Kidney (tissue), 14 donors: ENCODE data around the gene ATP13A3. TPM values are rescaled to one million over a fixed set of nuclear protein-coding genes. Genes with fewer than 3 reads are reported as not detected.
"Not testable (repeated sequence)": the region's sequence is repeated elsewhere in the genome, so short reads cannot be mapped to it uniquely, and the experiment has no call there.

ENCODE experiments used
- DNase-seq, 5 donors: peaks; one replicate each; pipeline ENCODE4 v3.0.0-alpha.2; 2013 to 2020
- FAIRE-seq: peaks from 2 replicates; lab custom pipeline; 2012; peaks lifted over from hg19 to GRCh38; lab: Jason Lieb, UNC
- H3K27ac ChIP-seq, 2 donors: one replicate each; pipeline ENCODE4 v1.7.0; 2013; ENCODE audit warnings: low read depth in 2 of 2, low read length in 2 of 2, inconsistent platforms in 1 of 2
- H3K27me3 ChIP-seq: one replicate; pipeline ENCODE4 v1.7.1; 2013; ENCODE audit warnings: low read length, inconsistent platforms; ENCODE audit not compliant: control insufficient read depth, insufficient read depth
- H3K36me3 ChIP-seq, 3 donors: one replicate each; pipeline versions ENCODE4 v1.7.0 to v1.7.1; 2013; ENCODE audit warnings: low read length in 3 of 3, control low read depth in 1 of 3, inconsistent platforms in 1 of 3; ENCODE audit not compliant: insufficient read depth in 3 of 3, control insufficient read depth in 2 of 3
- H3K4me1 ChIP-seq, 3 donors: one replicate each; pipeline versions ENCODE4 v1.7.0 to v1.7.1; 2013; ENCODE audit warnings: low read length in 3 of 3, inconsistent platforms in 1 of 3, low read depth in 1 of 3; ENCODE audit not compliant: control insufficient read depth in 2 of 3, insufficient read depth in 2 of 3
- H3K4me3 ChIP-seq, 3 donors: one replicate each; pipeline versions ENCODE4 v1.7.0 to v1.8.1; 2013; ENCODE audit warnings: low read length in 3 of 3, control low read depth in 1 of 3, inconsistent platforms in 1 of 3
- H3K9ac ChIP-seq, 3 donors: one replicate each; pipeline versions ENCODE4 v1.7.0 to v1.7.1; 2013; ENCODE audit warnings: low read length in 3 of 3, control low read depth in 1 of 3, inconsistent platforms in 1 of 3
- H3K9me3 ChIP-seq, 3 donors: one replicate each; pipeline versions ENCODE4 v1.7.0 to v1.7.1; 2013; ENCODE audit warnings: low read length in 3 of 3, control low read depth in 1 of 3, inconsistent platforms in 1 of 3; ENCODE audit not compliant: control insufficient read depth in 2 of 3, insufficient read depth in 1 of 3
- CTCF ChIP-seq: IDR thresholded peaks from 3 replicates; pipeline ENCODE4 v1.5.1; 2012; ENCODE audit warnings: mild to moderate bottlenecking, moderate library complexity, borderline replicate concordance; ENCODE audit not compliant: insufficient read depth; ENCODE audit errors: extremely low read depth
- intact Hi-C: fragments of 100-400 bp; cut with DNase I; formaldehyde crosslinking; loops from one replicate; pipeline ENCODE4 v1.11.1; 2022
- polyA plus RNA-seq: library from polyadenylated mRNA; stranded (reverse); fragments of 350-450 nt; fragmentation: Illumina TruSeq; extraction: RNeasy Lipid Tissue Mini Kit (QIAGEN cat#74804); gene quantifications from one replicate; pipeline ENCODE4 v1.2.3, GENCODE V29; 2014; ENCODE audit warnings: low read depth, low replicate concordance; ENCODE audit not compliant: insufficient read depth
- total RNA-seq: library from RNA; stranded (reverse); fragmentation: NEBNext Ultra II Directional; extraction: Animal tissue kit (Norgen Biotek cat#: 25700); gene quantifications from one replicate; pipeline ENCODE4 v1.2.1, GENCODE V29; 2021
- donor health status: control.
- donor health status: control.
- donor health status: control.
- donor health status: control.
- donor health status: control.
- donor health status: DM: yes; HTN: yes; CAD: no.
- donor health status: Normal renal cell carcinoma (clear cell type).

The ATP13A3 gene
- total and polyA plus RNA-seq, 2 donors from 2014 or later, result 15.3 to 103 TPM

GRCh38 chr3:194503081-194503531, 16.3 kb upstream of the ATP13A3 start:
- no peak for FAIRE-seq
- TF ChIP-seq CTCF, result no peak
- peaks cover 0 to 4% (median 2%) of the 10 kb centered on the region in 3 donors for H3K4me1 ChIP-seq
- H3K27me3 ChIP-seq, result no peaks in the 10 kb centered on the region
- H3K36me3 ChIP-seq, result no peaks in the 10 kb centered on the region
- DNase-seq, result no peak
- H3K4me3 ChIP-seq, result no peak overlapping the region
- intact Hi-C loops, result no loop called here
- no peaks in the 10 kb centered on the region for H3K9me3 ChIP-seq
- H3K9ac ChIP-seq, result no peak overlapping the region
- no peak overlapping the region for H3K27ac ChIP-seq

GRCh38 chr3:194500198-194500597, 13.4 kb upstream of the ATP13A3 start:
- no peak for DNase-seq
- intact Hi-C loops, result no loop called here
- H3K27me3 ChIP-seq, result no peaks in the 10 kb centered on the region
- H3K36me3 ChIP-seq, result no peaks in the 10 kb centered on the region
- peaks cover 0 to 16% (median 6%) of the 10 kb centered on the region in 3 donors for H3K4me1 ChIP-seq
- no peak overlapping the region for H3K27ac ChIP-seq
- no peak for TF ChIP-seq CTCF
- H3K4me3 ChIP-seq, result no peak overlapping the region
- no peaks in the 10 kb centered on the region for H3K9me3 ChIP-seq
- no peak overlapping the region for H3K9ac ChIP-seq
- FAIRE-seq, result no peak

GRCh38 chr3:194499516-194499915, 12.7 kb upstream of the ATP13A3 start:
- intact Hi-C loops, H3K36me3 ChIP-seq, H3K27me3 ChIP-seq, DNase-seq, FAIRE-seq, H3K4me3 ChIP-seq, H3K9me3 ChIP-seq, H3K27ac ChIP-seq, H3K9ac ChIP-seq: not testable (repeated sequence)
- H3K4me1 ChIP-seq, result peaks cover 0 to 16% (median 6%) of the 10 kb centered on the region in 3 donors

- Histone ChIP-seq H3K9ac (no peak overlapping the region), H3K4me1 (peaks cover 0 to 16% (median 6%) of the 10 kb centered on the region in 3 donors), H3K36me3 (no peaks in the 10 kb centered on the region), H3K9me3 (no peaks in the 10 kb centered on the region), H3K27ac (peak overlapping the region; percentile 38 to 67), H3K4me3 (no peak overlapping the region), H3K27me3 (no peaks in the 10 kb centered on the region)
- TF ChIP-seq CTCF, result no peak
- intact Hi-C loops, result no loop called here
- FAIRE-seq, result no peak
- DNase-seq, result peak in 3 of 5 donors; percentile 64 to 78 (median 68)
Measured at GRCh38 chr3:194497799-194498575, 11.2 kb upstream of the ATP13A3 start.
